ENCODE measurements around the gene CBFA2T2. TPM values are rescaled to one million over a fixed set of nuclear protein-coding genes. Genes with fewer than 3 reads are reported as not detected.
A peak's percentile ranks its signal among the peaks of the same experiment; 100 is the strongest.

The CBFA2T2 gene
- total and polyA plus RNA-seq, 10 of the 15 experiments (the other 5 are each of a cell fraction or from before 2014, with no cell fraction given), result 0.61 to 8.6 (median 5.5) TPM

DNA sequence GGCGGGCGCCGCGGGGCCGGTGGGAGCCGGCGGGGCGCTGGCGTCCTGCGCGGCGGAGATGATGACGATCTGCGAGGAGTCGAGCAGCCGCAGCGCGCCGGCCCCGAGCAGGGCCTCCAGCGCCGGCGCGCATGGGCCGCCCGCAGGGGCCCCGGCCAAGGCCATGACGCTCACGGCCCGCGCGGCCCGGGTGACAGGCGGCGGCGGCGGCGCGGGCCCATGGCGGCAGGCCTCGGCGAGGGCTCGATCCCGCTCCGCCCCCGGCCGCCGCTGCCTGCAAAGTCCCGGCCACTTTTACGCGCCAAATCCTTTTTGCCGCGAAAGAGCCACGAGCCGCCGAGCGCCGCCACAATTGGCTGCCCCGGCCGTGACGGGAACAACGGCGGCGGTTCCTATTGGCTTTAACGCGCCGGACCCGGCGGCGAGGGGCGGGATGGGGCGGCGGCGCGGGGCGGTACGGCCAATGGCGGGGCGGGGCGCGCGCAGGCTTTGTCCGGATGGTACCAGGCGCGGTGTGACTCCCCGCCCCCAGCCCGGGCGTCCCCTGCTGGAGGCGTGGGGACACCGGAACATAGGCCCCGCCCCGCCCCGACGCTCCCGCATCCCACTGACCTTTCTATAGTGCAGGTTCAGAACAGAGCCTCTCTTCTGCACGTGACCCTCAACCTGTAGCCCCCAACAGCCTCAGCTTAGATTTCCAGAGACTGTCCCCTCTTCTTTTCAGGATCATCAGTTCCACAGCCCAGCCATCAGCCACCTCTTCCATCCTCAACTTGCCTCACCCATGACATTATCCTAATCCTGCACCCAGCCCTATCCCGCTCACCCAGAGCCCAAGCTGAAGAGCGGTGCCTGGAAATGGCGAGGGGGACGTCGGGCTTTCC, 196.4 kb downstream of the CBFA2T2 start, which contains the start of gene E2F1 (continued):
- TF ChIP-seq, protein P1, sequence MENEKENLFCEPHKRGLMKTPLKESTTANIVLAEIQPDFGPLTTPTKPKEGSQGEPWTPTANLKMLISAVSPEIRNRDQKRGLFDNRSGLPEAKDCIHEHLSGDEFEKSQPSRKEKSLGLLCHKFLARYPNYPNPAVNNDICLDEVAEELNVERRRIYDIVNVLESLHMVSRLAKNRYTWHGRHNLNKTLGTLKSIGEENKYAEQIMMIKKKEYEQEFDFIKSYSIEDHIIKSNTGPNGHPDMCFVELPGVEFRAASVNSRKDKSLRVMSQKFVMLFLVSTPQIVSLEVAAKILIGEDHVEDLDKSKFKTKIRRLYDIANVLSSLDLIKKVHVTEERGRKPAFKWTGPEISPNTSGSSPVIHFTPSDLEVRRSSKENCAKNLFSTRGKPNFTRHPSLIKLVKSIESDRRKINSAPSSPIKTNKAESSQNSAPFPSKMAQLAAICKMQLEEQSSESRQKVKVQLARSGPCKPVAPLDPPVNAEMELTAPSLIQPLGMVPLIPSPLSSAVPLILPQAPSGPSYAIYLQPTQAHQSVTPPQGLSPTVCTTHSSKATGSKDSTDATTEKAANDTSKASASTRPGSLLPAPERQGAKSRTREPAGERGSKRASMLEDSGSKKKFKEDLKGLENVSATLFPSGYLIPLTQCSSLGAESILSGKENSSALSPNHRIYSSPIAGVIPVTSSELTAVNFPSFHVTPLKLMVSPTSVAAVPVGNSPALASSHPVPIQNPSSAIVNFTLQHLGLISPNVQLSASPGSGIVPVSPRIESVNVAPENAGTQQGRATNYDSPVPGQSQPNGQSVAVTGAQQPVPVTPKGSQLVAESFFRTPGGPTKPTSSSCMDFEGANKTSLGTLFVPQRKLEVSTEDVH (IDR thresholded peaks at IDR 0.05; ENCODE audit: low read depth, partially characterized antibody), result peak; percentile 84
- TF ChIP-seq ZZZ3 (IDR thresholded peaks at IDR 0.05; ENCODE audit: control insufficient read depth, insufficient read length, low read depth), result no peak
- TF ChIP-seq PAX8 (IDR thresholded peaks at IDR 0.05), result no peak
- TF ChIP-seq CEBPZ (IDR thresholded peaks at IDR 0.05; ENCODE audit: low read depth, low read length), result peak; percentile 23; the same call in 1 of the 2 replicates
- no peak for TF ChIP-seq ZBED1 (IDR thresholded peaks at IDR 0.05; ENCODE audit: borderline replicate concordance)
- TF ChIP-seq SRF (IDR thresholded peaks at IDR 0.05; ENCODE audit: low read depth in 2 of 2, low read length in 2 of 2), result no peak
- TF ChIP-seq FOXK2 (IDR thresholded peaks at IDR 0.05), result no peak
- no peak for TF ChIP-seq BRCA1 (IDR thresholded peaks at IDR 0.05; ENCODE audit: low read depth, low read length)
- no peak for TF ChIP-seq MYC (IDR thresholded peaks at IDR 0.05; ENCODE audit: insufficient read depth, insufficient read length, insufficient replicate concordance, low read length, severe bottlenecking)
- no peak for TF ChIP-seq NFYA (IDR thresholded peaks at IDR 0.05; ENCODE audit: borderline replicate concordance, low read depth, low read length)
- TF ChIP-seq SMC3 (IDR thresholded peaks at IDR 0.05; ENCODE audit: borderline replicate concordance, low read length), result no peak
- no peak for TF ChIP-seq ZBTB33 (IDR thresholded peaks at IDR 0.05)
- TF ChIP-seq USF2 (IDR thresholded peaks at IDR 0.05; ENCODE audit: borderline replicate concordance, low read depth, low read length), result peak; percentile 11
- TF ChIP-seq, protein P2, sequence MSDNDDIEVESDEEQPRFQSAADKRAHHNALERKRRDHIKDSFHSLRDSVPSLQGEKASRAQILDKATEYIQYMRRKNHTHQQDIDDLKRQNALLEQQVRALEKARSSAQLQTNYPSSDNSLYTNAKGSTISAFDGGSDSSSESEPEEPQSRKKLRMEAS (IDR thresholded peaks at IDR 0.05; ENCODE audit: low read depth, low read length), result peak; percentile 72
- TF ChIP-seq RFX5 (IDR thresholded peaks at IDR 0.05; ENCODE audit: low read depth, low read length), result peak; percentile 62; the same call in 1 of the 2 replicates
- TF ChIP-seq, protein P3, sequence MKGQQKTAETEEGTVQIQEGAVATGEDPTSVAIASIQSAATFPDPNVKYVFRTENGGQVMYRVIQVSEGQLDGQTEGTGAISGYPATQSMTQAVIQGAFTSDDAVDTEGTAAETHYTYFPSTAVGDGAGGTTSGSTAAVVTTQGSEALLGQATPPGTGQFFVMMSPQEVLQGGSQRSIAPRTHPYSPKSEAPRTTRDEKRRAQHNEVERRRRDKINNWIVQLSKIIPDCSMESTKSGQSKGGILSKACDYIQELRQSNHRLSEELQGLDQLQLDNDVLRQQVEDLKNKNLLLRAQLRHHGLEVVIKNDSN (IDR thresholded peaks at IDR 0.05; ENCODE audit: borderline replicate concordance, extremely low read length, insufficient read depth, low read depth, low read length), result peak; percentile 66
- no peak for TF ChIP-seq SREBF1 (IDR thresholded peaks at IDR 0.05; ENCODE audit: low read length)
- TF ChIP-seq POLR2AphosphoS5 (IDR thresholded peaks at IDR 0.05; ENCODE audit: low read length), result no peak
